Endodermal cell (in vitro differentiated cells): ENCODE data around the gene OPRD1. TPM values are rescaled to one million over a fixed set of nuclear protein-coding genes. Genes with fewer than 3 reads are reported as not detected.

Source experiments
- DNase-seq: peaks from one replicate; pipeline ENCODE4 v3.0.0-alpha.2; 2017
- H3K27ac ChIP-seq: 2 replicates; pipeline ENCODE4 v1.5.1; 2013; ENCODE audit warnings: mild to moderate bottlenecking, low read depth, low read length, moderate library complexity
- H3K27me3 ChIP-seq: 2 replicates; pipeline ENCODE4 v1.6.1; 2013; ENCODE audit warnings: mild to moderate bottlenecking, low read length, moderate library complexity; ENCODE audit not compliant: insufficient read depth, control insufficient read depth, poor library complexity, severe bottlenecking
- H3K36me3 ChIP-seq: 2 replicates; pipeline ENCODE4 v1.7.0; 2013; ENCODE audit warnings: mild to moderate bottlenecking, low read length, moderate library complexity; ENCODE audit not compliant: control insufficient read depth, insufficient read depth
- H3K4me1 ChIP-seq: one replicate; pipeline ENCODE4 v1.7.0; 2013; ENCODE audit warnings: low read length; ENCODE audit not compliant: control insufficient read depth, insufficient read depth
- H3K4me3 ChIP-seq: 2 replicates; pipeline ENCODE4 v1.5.1; 2013; ENCODE audit warnings: mild to moderate bottlenecking, low read length, moderate library complexity
- H3K9ac ChIP-seq: 2 replicates; pipeline ENCODE4 v1.6.1; 2013; ENCODE audit warnings: mild to moderate bottlenecking, low read length, moderate library complexity; ENCODE audit not compliant: poor library complexity, severe bottlenecking; ENCODE audit errors: extremely low read depth
- H3K9me3 ChIP-seq: 2 replicates; pipeline ENCODE4 v1.6.1; 2013; ENCODE audit warnings: mild to moderate bottlenecking, low read length, moderate library complexity; ENCODE audit not compliant: control insufficient read depth
- H3K27ac Mint-ChIP-seq: 2 replicates; pipeline ENCODE4 v1.8.0; 2020; ENCODE audit warnings: mixed read lengths
- H3K27me3 Mint-ChIP-seq: 2 replicates; pipeline ENCODE4 v1.8.0; 2021; ENCODE audit warnings: mild to moderate bottlenecking, mixed read lengths; ENCODE audit not compliant: insufficient read depth
- H3K36me3 Mint-ChIP-seq: 2 replicates; pipeline ENCODE4 v1.8.0; 2020; ENCODE audit warnings: low read depth, mixed read lengths
- H3K4me1 Mint-ChIP-seq: 2 replicates; pipeline ENCODE4 v1.8.0; 2020; ENCODE audit warnings: mixed read lengths
- H3K4me3 Mint-ChIP-seq: 2 replicates; pipeline ENCODE4 v1.8.0; 2020; ENCODE audit warnings: mild to moderate bottlenecking, moderate library complexity, mixed read lengths
- H3K9me3 Mint-ChIP-seq: 2 replicates; pipeline ENCODE4 v1.8.0; 2020; ENCODE audit warnings: mild to moderate bottlenecking, mixed read lengths
- WGBS, 2 experiments: methylation state at CpG; one replicate each; pipeline versions ENCODE4 v1.1.5 to v1.1.7; 2013; ENCODE audit warnings: missing lambda C conversion rate in 2 of 2, mixed read lengths in 1 of 2; ENCODE audit not compliant: insufficient coverage in 1 of 2, insufficient read length in 1 of 2; 5-methylcytosine and 5-hydroxymethylcytosine counted together
- total RNA-seq, 2 donors: library from RNA; stranded (reverse); fragmentation: NEBNext Ultra II Directional in 1 of 2; extraction: Animal tissue kit (Norgen Biotek cat#: 25700) in 1 of 2; gene quantifications; 2 replicates in 1 of 2; 3 replicates in 1 of 2; pipeline ENCODE4 v1.2.1, GENCODE V29; 2021
- TF ChIP-seq, protein P1 (sequence below): fragments of 200-600 bp; sonication (generic); conservative IDR thresholded peaks from 2 replicates; pipeline ENCODE4 v1.5.0; 2021; ENCODE audit warnings: antibody characterized with exemption, mild to moderate bottlenecking

Gene OPRD1
- total RNA-seq, 2 donors from 2014 or later: 0.55 to 0.75 TPM

GRCh38 chr1:28855469-28855951 is 43.5 kb downstream of the OPRD1 start:
- no peaks in the 10 kb centered on the region for H3K9me3 ChIP-seq
- no peak overlapping the region for H3K27ac ChIP-seq
- H3K36me3 Mint-ChIP-seq: no peaks in the 10 kb centered on the region
- no peaks in the 10 kb centered on the region for H3K4me1 ChIP-seq
- WGBS, 2 experiments: 85 to 86% methylated on average over 3 to 10 of the region's 12 CpGs
- H3K4me1 Mint-ChIP-seq: no peaks in the 10 kb centered on the region
- H3K27me3 ChIP-seq: no peaks in the 10 kb centered on the region
- H3K9me3 Mint-ChIP-seq: no peaks in the 10 kb centered on the region
- H3K36me3 ChIP-seq: no peaks in the 10 kb centered on the region
- DNase-seq: no peak
- H3K9ac ChIP-seq: no peak overlapping the region
- no peak overlapping the region for H3K4me3 Mint-ChIP-seq
- H3K4me3 ChIP-seq: no peak overlapping the region
- no peak overlapping the region for H3K27ac Mint-ChIP-seq
- no peaks in the 10 kb centered on the region for H3K27me3 Mint-ChIP-seq
- TF ChIP-seq, protein P1, sequence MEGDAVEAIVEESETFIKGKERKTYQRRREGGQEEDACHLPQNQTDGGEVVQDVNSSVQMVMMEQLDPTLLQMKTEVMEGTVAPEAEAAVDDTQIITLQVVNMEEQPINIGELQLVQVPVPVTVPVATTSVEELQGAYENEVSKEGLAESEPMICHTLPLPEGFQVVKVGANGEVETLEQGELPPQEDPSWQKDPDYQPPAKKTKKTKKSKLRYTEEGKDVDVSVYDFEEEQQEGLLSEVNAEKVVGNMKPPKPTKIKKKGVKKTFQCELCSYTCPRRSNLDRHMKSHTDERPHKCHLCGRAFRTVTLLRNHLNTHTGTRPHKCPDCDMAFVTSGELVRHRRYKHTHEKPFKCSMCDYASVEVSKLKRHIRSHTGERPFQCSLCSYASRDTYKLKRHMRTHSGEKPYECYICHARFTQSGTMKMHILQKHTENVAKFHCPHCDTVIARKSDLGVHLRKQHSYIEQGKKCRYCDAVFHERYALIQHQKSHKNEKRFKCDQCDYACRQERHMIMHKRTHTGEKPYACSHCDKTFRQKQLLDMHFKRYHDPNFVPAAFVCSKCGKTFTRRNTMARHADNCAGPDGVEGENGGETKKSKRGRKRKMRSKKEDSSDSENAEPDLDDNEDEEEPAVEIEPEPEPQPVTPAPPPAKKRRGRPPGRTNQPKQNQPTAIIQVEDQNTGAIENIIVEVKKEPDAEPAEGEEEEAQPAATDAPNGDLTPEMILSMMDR: no peak

DNA sequence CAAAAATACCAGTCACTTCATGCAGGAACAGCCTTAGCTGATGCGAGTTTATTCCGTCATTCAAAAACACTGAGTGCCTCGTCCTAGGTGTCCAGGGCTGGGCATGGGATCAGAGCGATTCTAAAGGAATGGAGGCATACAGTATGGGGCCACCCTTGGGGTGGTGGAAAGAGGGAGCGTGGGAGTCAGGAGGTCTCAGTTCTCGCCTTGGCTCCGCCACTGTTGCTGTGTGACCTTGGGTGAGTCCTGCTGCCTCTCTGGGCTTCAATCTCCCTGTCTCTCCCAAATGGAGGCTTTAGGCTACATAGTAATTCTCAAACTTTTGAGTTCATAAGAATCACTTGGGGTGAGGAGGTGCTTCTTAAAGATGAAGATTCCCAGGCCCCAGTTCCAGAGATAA is 44.0 kb downstream of the OPRD1 start:
- Mint-ChIP-seq H3K9me3 (no peaks in the 10 kb centered on the region), H3K27ac (no peak overlapping the region), H3K4me1 (no peaks in the 10 kb centered on the region), H3K36me3 (no peaks in the 10 kb centered on the region), H3K4me3 (no peak overlapping the region), H3K27me3 (no peaks in the 10 kb centered on the region)
- Histone ChIP-seq H3K4me1 (no peaks in the 10 kb centered on the region), H3K4me3 (no peak overlapping the region), H3K36me3 (no peaks in the 10 kb centered on the region), H3K27me3 (no peaks in the 10 kb centered on the region), H3K9ac (no peak overlapping the region), H3K27ac (no peak overlapping the region), H3K9me3 (no peaks in the 10 kb centered on the region)
- DNase-seq: no peak
- WGBS, 2 experiments: 90 to 92% methylated on average over 4 to 7 of the region's 7 CpGs
- TF ChIP-seq, protein P1: no peak

DNA sequence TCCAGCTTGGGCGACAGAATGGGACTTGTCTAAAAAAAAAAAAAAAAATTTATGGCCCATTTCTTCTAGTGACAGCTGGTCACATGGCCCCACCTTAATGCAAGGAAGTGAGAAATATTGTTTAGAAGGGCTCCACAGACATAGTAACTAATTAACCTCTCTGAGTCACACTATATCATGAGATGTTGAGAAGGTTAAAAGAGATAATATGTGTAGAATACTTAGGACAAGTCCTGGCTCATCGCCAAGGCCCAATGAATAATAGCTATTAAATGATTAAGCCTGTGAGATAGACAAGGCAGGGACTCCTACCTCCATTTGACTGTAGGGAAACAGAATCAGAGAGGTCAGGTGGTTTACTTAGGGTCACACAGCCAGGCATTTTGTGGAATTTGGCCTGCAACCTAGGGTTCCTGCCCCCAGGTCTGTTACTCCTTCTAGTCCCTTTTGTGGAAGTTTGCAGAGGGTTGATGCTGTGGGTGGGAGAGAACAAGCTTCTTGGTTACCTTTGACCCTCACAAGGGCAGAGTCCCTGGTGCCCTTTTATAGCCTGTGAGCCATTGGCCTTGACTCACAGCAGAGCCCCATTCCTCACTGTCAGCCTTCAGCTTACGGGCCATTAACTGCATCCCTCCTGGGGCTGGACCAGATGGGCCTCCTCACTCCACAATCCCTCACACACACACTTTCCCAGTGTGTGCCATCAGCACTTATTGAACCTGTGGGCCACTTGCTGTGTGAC is 48.5 kb downstream of the OPRD1 start:
- H3K4me3 Mint-ChIP-seq: no peak overlapping the region
- no peaks in the 10 kb centered on the region for H3K9me3 ChIP-seq
- WGBS, 2 experiments: 93% methylated on average over 3 of the region's 3 CpGs; no CpG with 5 or more reads in 1 of the 2 experiments
- no peaks in the 10 kb centered on the region for H3K36me3 ChIP-seq
- no peaks in the 10 kb centered on the region for H3K27me3 ChIP-seq
- H3K9ac ChIP-seq: no peak overlapping the region
- no peak overlapping the region for H3K4me3 ChIP-seq
- no peak overlapping the region for H3K27ac ChIP-seq
- DNase-seq: no peak
- H3K4me1 ChIP-seq: no peaks in the 10 kb centered on the region
- H3K9me3 Mint-ChIP-seq: no peaks in the 10 kb centered on the region
- no peak overlapping the region for H3K27ac Mint-ChIP-seq
- H3K4me1 Mint-ChIP-seq: no peaks in the 10 kb centered on the region
- TF ChIP-seq, protein P1: no peak
- H3K27me3 Mint-ChIP-seq: no peaks in the 10 kb centered on the region
- no peaks in the 10 kb centered on the region for H3K36me3 Mint-ChIP-seq
